ENCODE data around the gene WNT5B.

Gene WNT5B

GRCh38 chr12:1661553-1662335, 32.7 kb downstream of the WNT5B start:
- Histone ChIP-seq H3K27me3 (ENCODE audit: insufficient read depth, low read length) (peaks cover 40% of the 10 kb centered on the region), H3K36me3 (ENCODE audit: insufficient read depth, low read depth, low read length) (no peaks in the 10 kb centered on the region), H3K9ac (ENCODE audit: low read depth, low read length) (no peak overlapping the region), H3K4me3 (ENCODE audit: low read length) (peak overlapping the region; percentile 70), H3K27ac (ENCODE audit: low read length) (no peak overlapping the region), H3K4me1 (ENCODE audit: insufficient read depth, low read length) (no peaks in the 10 kb centered on the region), H3K9me3 (ENCODE audit: insufficient read depth, low read depth, low read length) (no peaks in the 10 kb centered on the region)

- H3K4me3 ChIP-seq (ENCODE audit: low read length): peak overlapping the region; percentile 56; the same call in 1 of the 2 replicates
- peaks cover 40% of the 10 kb centered on the region for H3K27me3 ChIP-seq (ENCODE audit: insufficient read depth, low read length)
- H3K36me3 ChIP-seq (ENCODE audit: insufficient read depth, low read depth, low read length): no peaks in the 10 kb centered on the region
- no peaks in the 10 kb centered on the region for H3K9me3 ChIP-seq (ENCODE audit: insufficient read depth, low read depth, low read length)
- no peaks in the 10 kb centered on the region for H3K4me1 ChIP-seq (ENCODE audit: insufficient read depth, low read length)
- H3K9ac ChIP-seq (ENCODE audit: low read depth, low read length): no peak overlapping the region; the same call in 1 of the 2 replicates
- no peak overlapping the region for H3K27ac ChIP-seq (ENCODE audit: low read length)
Measured at GRCh38 chr12:1662761-1663439, 33.9 kb downstream of the WNT5B start.

- Histone ChIP-seq H3K27ac (ENCODE audit: low read length) (no peak overlapping the region), H3K9ac (ENCODE audit: low read depth, low read length) (no peak overlapping the region), H3K9me3 (ENCODE audit: insufficient read depth, low read depth, low read length) (no peaks in the 10 kb centered on the region), H3K27me3 (ENCODE audit: insufficient read depth, low read length) (peaks cover 40% of the 10 kb centered on the region), H3K4me1 (ENCODE audit: insufficient read depth, low read length) (no peaks in the 10 kb centered on the region), H3K36me3 (ENCODE audit: insufficient read depth, low read depth, low read length) (no peaks in the 10 kb centered on the region), H3K4me3 (ENCODE audit: low read length) (peak overlapping the region; percentile 56; the same call in 1 of the 2 replicates)
Measured at GRCh38 chr12:1663440-1664132, 34.6 kb downstream of the WNT5B start.

GRCh38 chr12:1665366-1665765, 36.3 kb downstream of the WNT5B start:
- H3K4me1 ChIP-seq (ENCODE audit: insufficient read depth, low read length): no peaks in the 10 kb centered on the region

GRCh38 chr12:1666215-1666614, 37.2 kb downstream of the WNT5B start:
- Histone ChIP-seq H3K4me1 (ENCODE audit: insufficient read depth, low read length) (no peaks in the 10 kb centered on the region), H3K9ac (ENCODE audit: low read depth, low read length) (no peak overlapping the region), H3K4me3 (ENCODE audit: low read length) (no peak overlapping the region), H3K9me3 (ENCODE audit: insufficient read depth, low read depth, low read length) (no peaks in the 10 kb centered on the region), H3K27me3 (ENCODE audit: insufficient read depth, low read length) (peaks cover 23% of the 10 kb centered on the region), H3K27ac (ENCODE audit: low read length) (no peak overlapping the region), H3K36me3 (ENCODE audit: insufficient read depth, low read depth, low read length) (no peaks in the 10 kb centered on the region)

More at GRCh38 chr12:1665366-1665765, 36.3 kb downstream of the WNT5B start:
- no peak overlapping the region for H3K9ac ChIP-seq (ENCODE audit: low read depth, low read length)
- no peaks in the 10 kb centered on the region for H3K36me3 ChIP-seq (ENCODE audit: insufficient read depth, low read depth, low read length)
- H3K4me3 ChIP-seq (ENCODE audit: low read length): no peak overlapping the region
- no peak overlapping the region for H3K27ac ChIP-seq (ENCODE audit: low read length)
- no peaks in the 10 kb centered on the region for H3K9me3 ChIP-seq (ENCODE audit: insufficient read depth, low read depth, low read length)
- peaks cover 30% of the 10 kb centered on the region for H3K27me3 ChIP-seq (ENCODE audit: insufficient read depth, low read length)

GRCh38 chr12:1666685-1667162, 37.7 kb downstream of the WNT5B start:
- Histone ChIP-seq H3K9me3 (ENCODE audit: insufficient read depth, low read depth, low read length) (no peaks in the 10 kb centered on the region), H3K9ac (ENCODE audit: low read depth, low read length) (no peak overlapping the region), H3K4me1 (ENCODE audit: insufficient read depth, low read length) (no peaks in the 10 kb centered on the region), H3K4me3 (ENCODE audit: low read length) (no peak overlapping the region), H3K27ac (ENCODE audit: low read length) (no peak overlapping the region), H3K27me3 (ENCODE audit: insufficient read depth, low read length) (peaks cover 20% of the 10 kb centered on the region), H3K36me3 (ENCODE audit: insufficient read depth, low read depth, low read length) (no peaks in the 10 kb centered on the region)

GRCh38 chr12:1668833-1669543, 40.0 kb downstream of the WNT5B start:
- no peaks in the 10 kb centered on the region for H3K4me1 ChIP-seq (ENCODE audit: insufficient read depth, low read length)
- H3K36me3 ChIP-seq (ENCODE audit: insufficient read depth, low read depth, low read length): no peaks in the 10 kb centered on the region
- peaks cover 6% of the 10 kb centered on the region for H3K27me3 ChIP-seq (ENCODE audit: insufficient read depth, low read length)
- no peak overlapping the region for H3K27ac ChIP-seq (ENCODE audit: low read length)
- no peaks in the 10 kb centered on the region for H3K9me3 ChIP-seq (ENCODE audit: insufficient read depth, low read depth, low read length)
- H3K9ac ChIP-seq (ENCODE audit: low read depth, low read length): no peak overlapping the region
- no peak overlapping the region for H3K4me3 ChIP-seq (ENCODE audit: low read length)

- no peaks in the 10 kb centered on the region for H3K9me3 ChIP-seq (ENCODE audit: insufficient read depth, low read depth, low read length)
- no peaks in the 10 kb centered on the region for H3K27me3 ChIP-seq (ENCODE audit: insufficient read depth, low read length)
- H3K4me3 ChIP-seq (ENCODE audit: low read length): no peak overlapping the region
- no peaks in the 10 kb centered on the region for H3K4me1 ChIP-seq (ENCODE audit: insufficient read depth, low read length)
- no peaks in the 10 kb centered on the region for H3K36me3 ChIP-seq (ENCODE audit: insufficient read depth, low read depth, low read length)
- no peak overlapping the region for H3K9ac ChIP-seq (ENCODE audit: low read depth, low read length)
- H3K27ac ChIP-seq (ENCODE audit: low read length): no peak overlapping the region
Measured at GRCh38 chr12:1670358-1671268, 41.6 kb downstream of the WNT5B start.

- Histone ChIP-seq H3K27me3 (ENCODE audit: insufficient read depth, low read length) (no peaks in the 10 kb centered on the region), H3K4me3 (ENCODE audit: low read length) (no peak overlapping the region), H3K27ac (ENCODE audit: low read length) (no peak overlapping the region), H3K4me1 (ENCODE audit: insufficient read depth, low read length) (no peaks in the 10 kb centered on the region), H3K36me3 (ENCODE audit: insufficient read depth, low read depth, low read length) (no peaks in the 10 kb centered on the region), H3K9ac (ENCODE audit: low read depth, low read length) (no peak overlapping the region), H3K9me3 (ENCODE audit: insufficient read depth, low read depth, low read length) (no peaks in the 10 kb centered on the region)
Measured at GRCh38 chr12:1676043-1676442, 47.0 kb downstream of the WNT5B start.

GRCh38 chr12:1680804-1681492, 51.9 kb downstream of the WNT5B start:
- Histone ChIP-seq H3K27me3 (ENCODE audit: insufficient read depth, low read length) (no peaks in the 10 kb centered on the region), H3K9ac (ENCODE audit: low read depth, low read length) (no peak overlapping the region), H3K9me3 (ENCODE audit: insufficient read depth, low read depth, low read length) (no peaks in the 10 kb centered on the region), H3K4me1 (ENCODE audit: insufficient read depth, low read length) (no peaks in the 10 kb centered on the region), H3K27ac (ENCODE audit: low read length) (no peak overlapping the region), H3K36me3 (ENCODE audit: insufficient read depth, low read depth, low read length) (no peaks in the 10 kb centered on the region), H3K4me3 (ENCODE audit: low read length) (no peak overlapping the region)

Measured in iPS-20b (cell line).